GM12872 (cell line): Measurements from ENCODE around the gene RAB3GAP1.

Experiments
- CTCF ChIP-seq: IDR thresholded peaks from 3 replicates; pipeline ENCODE4 v1.5.1; 2011; ENCODE audit warnings: low read depth, mild to moderate bottlenecking, low read length, moderate library complexity; ENCODE audit not compliant: insufficient read depth

RAB3GAP1 gene

GRCh38 chr2:135124924-135125886, 73.1 kb downstream of the RAB3GAP1 start:
- no peak for TF ChIP-seq CTCF

GRCh38 chr2:135125940-135126339, 73.8 kb downstream of the RAB3GAP1 start:
- TF ChIP-seq CTCF: no peak

- no peak for TF ChIP-seq CTCF
These were observed 78.7 kb downstream of the RAB3GAP1 start for GRCh38 chr2:135130751-135131150.

GRCh38 chr2:135132314-135132713, 80.2 kb downstream of the RAB3GAP1 start:
- TF ChIP-seq CTCF: no peak

- no peak for TF ChIP-seq CTCF
These were observed 88.5 kb downstream of the RAB3GAP1 start for GRCh38 chr2:135140606-135141005.

GRCh38 chr2:135142323-135142722, 90.2 kb downstream of the RAB3GAP1 start:
- no peak for TF ChIP-seq CTCF

- no peak for TF ChIP-seq CTCF
These were observed 92.3 kb downstream of the RAB3GAP1 start for GRCh38 chr2:135144343-135144742.
